CD4-positive, alpha-beta T cell (primary cell): ENCODE data around the gene SNX14. TPM values are rescaled to one million over a fixed set of nuclear protein-coding genes. Genes with fewer than 3 reads are reported as not detected.

Source experiments
- ATAC-seq: fragments of 200-7000 bp; cut with Tn5 transposase; one replicate; pipeline ENCODE4 v1.10.0; 2022; ENCODE audit warnings: mild to moderate bottlenecking; ENCODE audit not compliant: poor library complexity
- CTCF ChIA-PET: fragments of 350-600 bp; sonication (Branson Sonifier 250); formaldehyde crosslinking; loops from one replicate; lab custom pipeline; 2021; ENCODE audit warnings: antibody characterized with exemption, inconsistent platforms; lab: Charles Lee
- POLR2A ChIA-PET: fragments of 350-600 bp; sonication (Branson Sonifier 250); formaldehyde crosslinking; loops from one replicate; lab custom pipeline; 2021; ENCODE audit warnings: antibody characterized with exemption, inconsistent platforms; lab: Charles Lee
- DNase-seq, 14 experiments: peaks; one replicate each; pipeline ENCODE4 v3.0.0-alpha.2; 2013 to 2020; ENCODE audit warnings: mixed read lengths in 2 of 14
- H3K27ac ChIP-seq, 2 donors: one replicate each; pipeline versions ENCODE4 v1.5.1 to v1.7.0; 2013; ENCODE audit warnings: low read length in 2 of 2, low read depth in 1 of 2, mild to moderate bottlenecking in 1 of 2
- H3K27me3 ChIP-seq, 2 experiments: 1 replicate in 1 of 2; 2 replicates in 1 of 2; pipeline versions ENCODE4 v1.6.1 to v1.7.0; 2013; ENCODE audit warnings: low read length in 2 of 2, control low read depth in 1 of 2, mild to moderate bottlenecking in 1 of 2, moderate library complexity in 1 of 2; ENCODE audit not compliant: insufficient read depth in 2 of 2, control insufficient read depth in 1 of 2
- H3K36me3 ChIP-seq: one replicate; pipeline ENCODE4 v1.6.1; 2013; ENCODE audit warnings: low read length, control low read depth; ENCODE audit not compliant: insufficient read depth
- H3K4me1 ChIP-seq: one replicate; pipeline ENCODE4 v1.6.1; 2013; ENCODE audit warnings: low read length, control low read depth; ENCODE audit not compliant: insufficient read depth
- H3K4me3 ChIP-seq: one replicate; pipeline ENCODE4 v1.5.1; 2013; ENCODE audit warnings: mild to moderate bottlenecking, low read length, moderate library complexity
- H3K9me3 ChIP-seq, 2 experiments: 1 replicate in 1 of 2; 2 replicates in 1 of 2; pipeline versions ENCODE4 v1.6.1 to v1.7.0; 2013; ENCODE audit warnings: low read length in 2 of 2, mild to moderate bottlenecking in 2 of 2, control low read depth in 1 of 2, moderate library complexity in 1 of 2; ENCODE audit not compliant: control insufficient read depth in 1 of 2, insufficient read depth in 1 of 2
- H3K27ac Mint-ChIP-seq: one replicate; pipeline ENCODE4 v1.8.0; 2020; ENCODE audit warnings: mixed read lengths
- H3K27me3 Mint-ChIP-seq: one replicate; pipeline ENCODE4 v1.8.0; 2021; ENCODE audit warnings: mixed read lengths
- H3K36me3 Mint-ChIP-seq: one replicate; pipeline ENCODE4 v1.8.0; 2021; ENCODE audit warnings: low read depth, mixed read lengths
- H3K4me1 Mint-ChIP-seq: one replicate; pipeline ENCODE4 v1.8.0; 2021; ENCODE audit warnings: low read depth, mixed read lengths
- H3K4me3 Mint-ChIP-seq: one replicate; pipeline ENCODE4 v1.8.0; 2020; ENCODE audit warnings: mild to moderate bottlenecking, mixed read lengths
- H3K9me3 Mint-ChIP-seq: one replicate; pipeline ENCODE4 v1.8.0; 2020; ENCODE audit warnings: mixed read lengths
- intact Hi-C, 2 experiments: fragments of 100-400 bp; cut with DNase I in 1 of 2; cut with micrococcal nuclease in 1 of 2; formaldehyde crosslinking; loops; one replicate each; pipeline versions ENCODE4 v1.15.1 to v1.9.0; 2023 to 2025; cut with DNase I, micrococcal nuclease
- total RNA-seq, 174 experiments: library from RNA in 2 of 174; stranded (reverse) in 2 of 174; gene quantifications; one replicate each; pipeline ENCODE4 v1.2.3 and lab custom pipeline; 2021 to 2026
- TF ChIP-seq, protein P1 (sequence below): fragments of 200-600 bp; IDR thresholded peaks from one replicate; pipeline ENCODE4 v1.8.0; 2022; ENCODE audit warnings: antibody characterized with exemption, mild to moderate bottlenecking

The SNX14 gene
- total RNA-seq, 2 experiments from 2014 or later: 30.8 to 31.5 TPM

- POLR2A ChIA-PET: interaction anchor here (0.7 to 1.5 kb wide), 3 partner anchors 8 to 78 kb away, joined by 3 to 6 read pairs (median 4); no protein-coding TSS in a partner anchor
- TF ChIP-seq, protein P1, sequence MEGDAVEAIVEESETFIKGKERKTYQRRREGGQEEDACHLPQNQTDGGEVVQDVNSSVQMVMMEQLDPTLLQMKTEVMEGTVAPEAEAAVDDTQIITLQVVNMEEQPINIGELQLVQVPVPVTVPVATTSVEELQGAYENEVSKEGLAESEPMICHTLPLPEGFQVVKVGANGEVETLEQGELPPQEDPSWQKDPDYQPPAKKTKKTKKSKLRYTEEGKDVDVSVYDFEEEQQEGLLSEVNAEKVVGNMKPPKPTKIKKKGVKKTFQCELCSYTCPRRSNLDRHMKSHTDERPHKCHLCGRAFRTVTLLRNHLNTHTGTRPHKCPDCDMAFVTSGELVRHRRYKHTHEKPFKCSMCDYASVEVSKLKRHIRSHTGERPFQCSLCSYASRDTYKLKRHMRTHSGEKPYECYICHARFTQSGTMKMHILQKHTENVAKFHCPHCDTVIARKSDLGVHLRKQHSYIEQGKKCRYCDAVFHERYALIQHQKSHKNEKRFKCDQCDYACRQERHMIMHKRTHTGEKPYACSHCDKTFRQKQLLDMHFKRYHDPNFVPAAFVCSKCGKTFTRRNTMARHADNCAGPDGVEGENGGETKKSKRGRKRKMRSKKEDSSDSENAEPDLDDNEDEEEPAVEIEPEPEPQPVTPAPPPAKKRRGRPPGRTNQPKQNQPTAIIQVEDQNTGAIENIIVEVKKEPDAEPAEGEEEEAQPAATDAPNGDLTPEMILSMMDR: no peak
- intact Hi-C loops: no loop called here
- Histone ChIP-seq H3K4me3 (no peak overlapping the region), H3K27ac (no peak overlapping the region), H3K36me3 (no peaks in the 10 kb centered on the region), H3K27me3 (no peaks in the 10 kb centered on the region), H3K9me3 (peaks cover 0 to 3% of the 10 kb centered on the region in 2 experiments), H3K4me1 (no peaks in the 10 kb centered on the region)
- Mint-ChIP-seq H3K36me3 (no peaks in the 10 kb centered on the region), H3K9me3 (no peaks in the 10 kb centered on the region), H3K4me3 (no peak overlapping the region), H3K4me1 (peaks cover 16% of the 10 kb centered on the region), H3K27ac (peak overlapping the region; percentile 35), H3K27me3 (no peaks in the 10 kb centered on the region)
- CTCF ChIA-PET: interaction anchor here (1.0 to 1.3 kb wide), 3 partner anchors 10 to 40 kb away, joined by 3 to 5 read pairs (median 3); no protein-coding TSS in a partner anchor
- peak in 1 of 14 experiments; percentile 6 for DNase-seq
- ATAC-seq: no peak
Measured at GRCh38 chr6:85600713-85601313, 7.2 kb upstream of the SNX14 start.

DNA sequence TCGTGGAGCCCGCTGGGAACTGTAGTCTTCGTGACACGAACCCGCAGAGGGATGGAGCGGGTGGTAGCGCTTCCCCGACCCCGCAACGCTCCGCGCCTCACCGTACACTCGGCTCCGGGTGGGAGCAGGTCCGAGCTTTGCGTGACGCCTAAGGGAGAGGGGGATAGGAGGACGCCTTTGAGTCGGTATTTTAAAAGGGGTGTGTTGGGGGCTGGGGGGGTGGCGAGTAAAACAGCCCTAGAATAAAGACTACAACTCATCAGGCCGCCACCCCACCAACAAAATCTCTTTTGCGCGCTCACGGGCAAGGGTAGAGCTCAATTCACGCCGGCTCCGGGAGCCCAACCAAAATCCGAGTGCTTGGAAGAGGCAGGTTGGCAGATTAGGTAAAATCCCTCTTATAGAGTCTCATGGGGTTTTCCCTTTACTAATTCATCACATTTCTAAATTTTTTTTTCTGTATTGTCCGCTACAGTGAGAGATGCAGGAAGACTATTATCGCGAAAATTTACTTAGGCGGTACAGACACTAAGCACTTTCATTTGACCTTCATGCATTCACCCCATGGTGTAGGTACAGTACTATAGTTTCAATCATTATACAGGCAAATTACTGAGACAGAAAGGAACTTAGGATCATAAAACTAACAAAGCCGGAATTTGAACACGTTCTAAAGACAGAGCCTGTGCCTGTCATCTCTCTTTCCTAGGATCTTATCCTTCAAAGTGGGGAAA, 706 bp upstream of the SNX14 start:
- no peaks in the 10 kb centered on the region for H3K27me3 Mint-ChIP-seq
- peaks cover 39% of the 10 kb centered on the region for H3K36me3 Mint-ChIP-seq
- ATAC-seq: peak; percentile 38

GRCh38 chr6:85592033-85592432, 1.6 kb downstream of the SNX14 start:
- Mint-ChIP-seq H3K36me3 (peaks cover 50% of the 10 kb centered on the region), H3K27me3 (no peaks in the 10 kb centered on the region), H3K4me3 (peak overlapping the region; percentile 95), H3K9me3 (no peaks in the 10 kb centered on the region), H3K4me1 (peaks cover 59% of the 10 kb centered on the region), H3K27ac (peak overlapping the region; percentile 85)
- TF ChIP-seq, protein P1: no peak
- Histone ChIP-seq H3K27ac (no peak overlapping the region), H3K36me3 (peaks cover 6% of the 10 kb centered on the region), H3K4me3 (no peak overlapping the region), H3K27me3 (no peaks in the 10 kb centered on the region), H3K9me3 (peaks cover 0 to 3% of the 10 kb centered on the region in 2 experiments), H3K4me1 (peaks cover 30% of the 10 kb centered on the region)
- ATAC-seq: no peak
- intact Hi-C loops: loop anchor here in 1 of 2 experiments (2.0 to 5.0 kb wide), 2 partner anchors 51 to 85 kb away; partner anchors contain the start of gene SYNCRIP
- ChIA-PET CTCF (interaction anchor here (1.2 kb wide), 1 partner anchor 50 kb away, joined by 3 read pairs; the partner anchor contains the start of gene SYNCRIP), POLR2A (interaction anchor here (1.2 to 5.6 kb wide), 4 partner anchors 7 to 86 kb away, joined by 4 to 174 read pairs (median 59); partner anchors contain the start of gene SYNCRIP)
- DNase-seq: no peak

More for the DNA sequence above, 706 bp upstream of the SNX14 start:
- peak in 8 of 14 experiments; percentile 5 to 84 (median 32) for DNase-seq
- peaks cover 6% of the 10 kb centered on the region for H3K36me3 ChIP-seq
- CTCF ChIA-PET: interaction anchor here (0.7 to 2.5 kb wide), 5 partner anchors 32 to 84 kb away, joined by 3 to 8 read pairs (median 4); partner anchors contain the start of gene SYNCRIP
- H3K27me3 ChIP-seq: no peaks in the 10 kb centered on the region
- peaks cover 0 to 3% of the 10 kb centered on the region in 2 experiments for H3K9me3 ChIP-seq
- H3K27ac ChIP-seq: peak overlapping the region; percentile 92 to 93
- Mint-ChIP-seq H3K4me1 (peaks cover 50% of the 10 kb centered on the region), H3K9me3 (no peaks in the 10 kb centered on the region), H3K4me3 (peak overlapping the region; percentile 95), H3K27ac (peak overlapping the region; percentile 85)
- POLR2A ChIA-PET: interaction anchor here (0.6 to 5.6 kb wide), 8 partner anchors 10 to 1735 kb away, joined by 3 to 174 read pairs (median 4); partner anchors contain the start of genes CYB5R4 and SYNCRIP
- intact Hi-C loops: loop anchor here (1.0 to 5.0 kb wide), 3 partner anchors 48 to 84 kb away; partner anchors contain the start of gene SYNCRIP (in 1 of the 2)
- H3K4me1 ChIP-seq: peaks cover 25% of the 10 kb centered on the region
- TF ChIP-seq, protein P1: no peak
- H3K4me3 ChIP-seq: peak overlapping the region; percentile 86
